SK-N-SH (cell line): Measurements from ENCODE around the gene GABRR2. TPM values are rescaled to one million over a fixed set of nuclear protein-coding genes. Genes with fewer than 3 reads are reported as not detected.

Source experiments
- CTCF ChIA-PET: fragments of 300-600, 350-600 bp; formaldehyde crosslinking; extraction: SDS; loops from one replicate; lab custom pipeline; 2021; lab: Yijun Ruan, JAX
- POLR2A ChIA-PET: fragments of 350-600 bp; sonication (Branson Sonifier 250); formaldehyde crosslinking; extraction: SDS; loops from one replicate; lab custom pipeline; 2020; ENCODE audit warnings: antibody characterized with exemption, inconsistent platforms; lab: Yijun Ruan, JAX
- DNase-seq: peaks from one replicate; pipeline ENCODE4 v3.0.0; 2012
- H2AFZ ChIP-seq: fragments of 200-600 bp; sonication (generic); 2 replicates; pipeline ENCODE4 v1.8.1; 2016; ENCODE audit warnings: antibody characterized with exemption, mild to moderate bottlenecking, low read depth
- H3F3A ChIP-seq: fragments of 200-600 bp; sonication (generic); replicated peaks from 2 replicates; pipeline ENCODE3; 2016; ENCODE audit warnings: antibody characterized with exemption, mild to moderate bottlenecking; ENCODE audit not compliant: insufficient read depth
- H3K27ac ChIP-seq, 2 experiments: fragments of 200-500 bp in 1 of 2; fragments of 200-600 bp in 1 of 2; sonication (Bioruptor generic) in 1 of 2; sonication (generic), shearing (Covaris generic) in 1 of 2; 2 replicates each; pipeline versions ENCODE4 v1.5.1 to v1.6.1; 2014 to 2016; ENCODE audit warnings: low read depth in 2 of 2, inconsistent platforms in 1 of 2, low read length in 1 of 2, mild to moderate bottlenecking in 1 of 2, mixed read lengths in 1 of 2
- H3K27me3 ChIP-seq: fragments of 200-600 bp; sonication (generic), shearing (Covaris generic); 2 replicates; pipeline ENCODE4 v1.6.1; 2016; ENCODE audit warnings: mixed run types; ENCODE audit not compliant: insufficient read depth
- H3K36me3 ChIP-seq, 2 experiments: fragments of 200-500 bp in 1 of 2; fragments of 200-600 bp in 1 of 2; sonication (Bioruptor generic) in 1 of 2; sonication (generic) in 1 of 2; replicated peaks in 1 of 2; 2 replicates each; pipeline versions ENCODE3 to v1.5.1; 2014 to 2016; ENCODE audit warnings: low read length in 1 of 2, mild to moderate bottlenecking in 1 of 2; ENCODE audit not compliant: insufficient read depth in 2 of 2, control insufficient read depth in 1 of 2
- H3K4me1 ChIP-seq, 2 experiments: fragments of 200-500 bp in 1 of 2; fragments of 200-600 bp in 1 of 2; sonication (Bioruptor generic) in 1 of 2; sonication (generic), shearing (Covaris generic) in 1 of 2; 2 replicates each; pipeline versions ENCODE4 v1.5.1 to v1.6.1; 2014 to 2016; ENCODE audit warnings: low read depth in 1 of 2, low read length in 1 of 2, mixed run types in 1 of 2; ENCODE audit not compliant: insufficient read depth in 2 of 2, control insufficient read depth in 1 of 2
- H3K4me2 ChIP-seq: fragments of 200-600 bp; sonication (generic), shearing (Covaris generic); 2 replicates; pipeline ENCODE4 v1.6.1; 2017; ENCODE audit warnings: mixed run types
- H3K4me3 ChIP-seq, 2 experiments: fragments of 200-500 bp in 1 of 2; fragments of 200-600 bp in 1 of 2; sonication (Bioruptor generic) in 1 of 2; sonication (generic), shearing (Covaris generic) in 1 of 2; 2 replicates each; pipeline versions ENCODE4 v1.5.1 to v1.8.1; 2014 to 2016; ENCODE audit warnings: low read depth in 2 of 2, inconsistent platforms in 1 of 2, low read length in 1 of 2, mild to moderate bottlenecking in 1 of 2, mixed read lengths in 1 of 2, moderate library complexity in 1 of 2
- H3K79me2 ChIP-seq: fragments of 200-600 bp; sonication (generic); 2 replicates; pipeline ENCODE4 v1.8.1; 2017; ENCODE audit warnings: mild to moderate bottlenecking; ENCODE audit not compliant: insufficient read depth
- H3K9ac ChIP-seq: fragments of 200-600 bp; sonication (generic); 2 replicates; pipeline ENCODE4 v1.6.1; 2017; ENCODE audit warnings: mixed run types
- H3K9me2 ChIP-seq: fragments of 200-600 bp; sonication (generic); 2 replicates; pipeline ENCODE4 v1.6.1; 2017; ENCODE audit warnings: mixed run types
- H3K9me3 ChIP-seq: fragments of 200-600 bp; sonication (generic); 2 replicates; pipeline ENCODE4 v1.6.1; 2017; ENCODE audit warnings: mixed run types, mild to moderate bottlenecking, moderate library complexity
- H4K20me1 ChIP-seq: fragments of 200-600 bp; sonication (generic); 2 replicates; pipeline ENCODE4 v1.6.1; 2017; ENCODE audit warnings: mild to moderate bottlenecking, mixed run types; ENCODE audit not compliant: insufficient read depth
- ELF1 ChIP-seq: IDR thresholded peaks from 2 replicates; pipeline ENCODE4 v1.4.0; 2012
- EP300 ChIP-seq, 2 experiments: IDR thresholded peaks; 2 replicates each; pipeline versions ENCODE4 v1.4.0 to v1.6.1; 2012; ENCODE audit warnings: borderline replicate concordance in 1 of 2, low read depth in 1 of 2, low read length in 1 of 2
- EZH2phosphoT487 ChIP-seq: fragments of 200-600 bp; sonication (generic); IDR thresholded peaks from 2 replicates; pipeline ENCODE4 v1.6.1; 2017; ENCODE audit warnings: low read depth, mixed run types, mild to moderate bottlenecking, antibody characterized with exemption, moderate library complexity, borderline replicate concordance
- FOSL2 ChIP-seq: IDR thresholded peaks from 2 replicates; pipeline ENCODE4 v1.4.0; 2012; ENCODE audit warnings: low read depth, mild to moderate bottlenecking, moderate library complexity, borderline replicate concordance
- GATA2 ChIP-seq: sonication (generic); formaldehyde crosslinking; IDR thresholded peaks from 2 replicates; pipeline ENCODE4 v1.5.0; 2020; ENCODE audit warnings: mild to moderate bottlenecking, missing genetic modification reagents
- JUND ChIP-seq: IDR thresholded peaks from 2 replicates; pipeline ENCODE4 v1.4.0; 2012
- MEF2A ChIP-seq: IDR thresholded peaks from 2 replicates; pipeline ENCODE4 v1.4.0; 2012; ENCODE audit warnings: low read depth, borderline replicate concordance
- MXI1 ChIP-seq: IDR thresholded peaks from 2 replicates; pipeline ENCODE4 v1.6.1; 2012; ENCODE audit warnings: mild to moderate bottlenecking, low read depth, low read length, improper control_type of control experiment
- NFIC ChIP-seq: IDR thresholded peaks from 2 replicates; pipeline ENCODE4 v1.4.0; 2012; ENCODE audit warnings: borderline replicate concordance
- RAD21 ChIP-seq: IDR thresholded peaks from 2 replicates; pipeline ENCODE4 v1.6.1; 2012; ENCODE audit warnings: mild to moderate bottlenecking, low read length
- RCOR1 ChIP-seq: fragments of 150-350 bp; IDR thresholded peaks from 2 replicates; pipeline ENCODE4 v1.6.1; 2017; ENCODE audit warnings: antibody characterized with exemption, low read length
- RFX5 ChIP-seq: IDR thresholded peaks from 2 replicates; pipeline ENCODE4 v1.6.1; 2012; ENCODE audit warnings: mild to moderate bottlenecking, improper control_type of control experiment, low read length
- SIN3A ChIP-seq: IDR thresholded peaks from 2 replicates; pipeline ENCODE4 v1.6.1; 2012; ENCODE audit warnings: low read depth, mild to moderate bottlenecking, low read length, moderate library complexity, borderline replicate concordance
- SMC3 ChIP-seq: IDR thresholded peaks from 2 replicates; pipeline ENCODE4 v1.6.1; 2012; ENCODE audit warnings: low read depth, low read length, improper control_type of control experiment
- TAF1 ChIP-seq: IDR thresholded peaks from 2 replicates; pipeline ENCODE4 v1.6.1; 2012; ENCODE audit warnings: low read depth, mild to moderate bottlenecking, low read length, moderate library complexity, borderline replicate concordance
- YY1 ChIP-seq: IDR thresholded peaks from 2 replicates; pipeline ENCODE4 v1.4.0; 2012; ENCODE audit warnings: low read depth, mild to moderate bottlenecking
- ZBTB33 ChIP-seq: IDR thresholded peaks from 2 replicates; pipeline ENCODE4 v1.4.0; 2012; ENCODE audit warnings: low read depth, borderline replicate concordance
- WGBS: methylation state at CpG from one replicate; pipeline ENCODE4 v1.1.6; 2017; ENCODE audit warnings: low lambda C conversion rate; 5-methylcytosine and 5-hydroxymethylcytosine counted together
- polyA plus RNA-seq, 3 experiments: library from polyadenylated mRNA; depleted of rRNA; stranded (reverse); fragments of >200 nt; gene quantifications; 2 replicates each; pipeline ENCODE4 v1.2.3, GENCODE V29; 2012
- TF ChIP-seq, protein P1 (sequence below): fragments of 150-350 bp; IDR thresholded peaks from 2 replicates; pipeline ENCODE4 v1.6.1; 2016; ENCODE audit warnings: mild to moderate bottlenecking, low read depth, low read length
- TF ChIP-seq, protein P2 (sequence below): IDR thresholded peaks from 2 replicates; pipeline ENCODE4 v1.4.0; 2012; ENCODE audit warnings: low read depth, borderline replicate concordance
- TF ChIP-seq, protein P3 (sequence below): fragments of 150-350 bp; IDR thresholded peaks from 2 replicates; pipeline ENCODE4 v1.6.1; 2017; ENCODE audit warnings: antibody characterized with exemption, low read length, low read depth, borderline replicate concordance
- TF ChIP-seq, protein P4 (sequence below): fragments of 200-600 bp; sonication (generic); IDR thresholded peaks from 2 replicates; pipeline ENCODE4 v1.6.1; 2017; ENCODE audit warnings: antibody characterized with exemption, mild to moderate bottlenecking, moderate library complexity

GABRR2 gene
- polyA plus RNA-seq, 1 of the 3 experiments (the other 2 are of a cell fraction) = 0.18 TPM

- no peak for TF ChIP-seq SMC3
- no peak for TF ChIP-seq MEF2A
- TF ChIP-seq YY1 = no peak
- TF ChIP-seq EP300 (IDR thresholded peaks at IDR 0.05; ENCODE audit: borderline replicate concordance in 1 of 2, low read depth in 1 of 2, low read length in 1 of 2) = no peak
- no peak for TF ChIP-seq FOSL2
- no peak for TF ChIP-seq SIN3A
- TF ChIP-seq MXI1 = no peak
- no peak for TF ChIP-seq TAF1
- TF ChIP-seq RFX5 = no peak
- no peaks in the 10 kb centered on the region for H3K36me3 ChIP-seq
- no peaks in the 10 kb centered on the region; the same call in 1 of the 2 replicates for H3K27me3 ChIP-seq
- H2AFZ ChIP-seq = no peak overlapping the region
- WGBS = 29% methylated on average over 5 of the region's 5 CpGs
- H3K27ac ChIP-seq = no peak overlapping the region
- ChIA-PET CTCF (interaction anchor here (1.1 kb wide), 1 partner anchor 230 kb away, joined by 4 read pairs; no protein-coding TSS in a partner anchor), POLR2A (no interaction called here)
- H3K9me2 ChIP-seq = no peaks in the 10 kb centered on the region
- H3F3A ChIP-seq = no peaks in the 10 kb centered on the region
- H4K20me1 ChIP-seq = no peaks in the 10 kb centered on the region
- no peaks in the 10 kb centered on the region for H3K9me3 ChIP-seq
- no peak overlapping the region for H3K9ac ChIP-seq
- H3K79me2 ChIP-seq = no peaks in the 10 kb centered on the region
- H3K4me2 ChIP-seq = no peak overlapping the region
- DNase-seq = no peak
- peaks cover 0 to 5% of the 10 kb centered on the region in 2 experiments; a peak in 1 of 4 replicates for H3K4me1 ChIP-seq
- H3K4me3 ChIP-seq = no peak overlapping the region
These were observed 102.6 kb downstream of the GABRR2 start for GRCh38 chr6:89212472-89212871.

- Histone ChIP-seq H3K27me3 (no peaks in the 10 kb centered on the region; the same call in 1 of the 2 replicates), H3K9me3 (no peaks in the 10 kb centered on the region), H3K36me3 (no peaks in the 10 kb centered on the region), H3K79me2 (no peaks in the 10 kb centered on the region), H3K9ac (no peak overlapping the region), H3K27ac (no peak overlapping the region), H4K20me1 (no peaks in the 10 kb centered on the region), H2AFZ (no peak overlapping the region), H3K9me2 (no peaks in the 10 kb centered on the region), H3K4me3 (no peak overlapping the region), H3K4me1 (peaks cover 0 to 5% of the 10 kb centered on the region in 2 experiments; a peak in 1 of 4 replicates), H3F3A (no peaks in the 10 kb centered on the region), H3K4me2 (no peak overlapping the region)
- ChIA-PET CTCF (interaction anchor here (0.6 to 1.1 kb wide), 3 partner anchors 18 to 34 kb away, joined by 3 to 4 read pairs (median 3); no protein-coding TSS in a partner anchor), POLR2A (no interaction called here)
- DNase-seq = no peak
- WGBS = 87% methylated on average over 6 of the region's 6 CpGs
- TF ChIP-seq, protein P1, sequence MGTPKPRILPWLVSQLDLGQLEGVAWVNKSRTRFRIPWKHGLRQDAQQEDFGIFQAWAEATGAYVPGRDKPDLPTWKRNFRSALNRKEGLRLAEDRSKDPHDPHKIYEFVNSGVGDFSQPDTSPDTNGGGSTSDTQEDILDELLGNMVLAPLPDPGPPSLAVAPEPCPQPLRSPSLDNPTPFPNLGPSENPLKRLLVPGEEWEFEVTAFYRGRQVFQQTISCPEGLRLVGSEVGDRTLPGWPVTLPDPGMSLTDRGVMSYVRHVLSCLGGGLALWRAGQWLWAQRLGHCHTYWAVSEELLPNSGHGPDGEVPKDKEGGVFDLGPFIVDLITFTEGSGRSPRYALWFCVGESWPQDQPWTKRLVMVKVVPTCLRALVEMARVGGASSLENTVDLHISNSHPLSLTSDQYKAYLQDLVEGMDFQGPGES = no peak
- TF ChIP-seq NFIC (no peak), EZH2phosphoT487 (no peak), MEF2A (no peak), GATA2 (no peak), SMC3 (no peak), YY1 (no peak), RFX5 (no peak), RAD21 (no peak), ELF1 (no peak), SIN3A (no peak), JUND (no peak), ZBTB33 (no peak), RCOR1 (no peak), FOSL2 (no peak)
- TF ChIP-seq, protein P2, sequence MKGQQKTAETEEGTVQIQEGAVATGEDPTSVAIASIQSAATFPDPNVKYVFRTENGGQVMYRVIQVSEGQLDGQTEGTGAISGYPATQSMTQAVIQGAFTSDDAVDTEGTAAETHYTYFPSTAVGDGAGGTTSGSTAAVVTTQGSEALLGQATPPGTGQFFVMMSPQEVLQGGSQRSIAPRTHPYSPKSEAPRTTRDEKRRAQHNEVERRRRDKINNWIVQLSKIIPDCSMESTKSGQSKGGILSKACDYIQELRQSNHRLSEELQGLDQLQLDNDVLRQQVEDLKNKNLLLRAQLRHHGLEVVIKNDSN = no peak
- TF ChIP-seq, protein P3, sequence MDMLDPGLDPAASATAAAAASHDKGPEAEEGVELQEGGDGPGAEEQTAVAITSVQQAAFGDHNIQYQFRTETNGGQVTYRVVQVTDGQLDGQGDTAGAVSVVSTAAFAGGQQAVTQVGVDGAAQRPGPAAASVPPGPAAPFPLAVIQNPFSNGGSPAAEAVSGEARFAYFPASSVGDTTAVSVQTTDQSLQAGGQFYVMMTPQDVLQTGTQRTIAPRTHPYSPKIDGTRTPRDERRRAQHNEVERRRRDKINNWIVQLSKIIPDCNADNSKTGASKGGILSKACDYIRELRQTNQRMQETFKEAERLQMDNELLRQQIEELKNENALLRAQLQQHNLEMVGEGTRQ = no peak
- TF ChIP-seq, protein P4, sequence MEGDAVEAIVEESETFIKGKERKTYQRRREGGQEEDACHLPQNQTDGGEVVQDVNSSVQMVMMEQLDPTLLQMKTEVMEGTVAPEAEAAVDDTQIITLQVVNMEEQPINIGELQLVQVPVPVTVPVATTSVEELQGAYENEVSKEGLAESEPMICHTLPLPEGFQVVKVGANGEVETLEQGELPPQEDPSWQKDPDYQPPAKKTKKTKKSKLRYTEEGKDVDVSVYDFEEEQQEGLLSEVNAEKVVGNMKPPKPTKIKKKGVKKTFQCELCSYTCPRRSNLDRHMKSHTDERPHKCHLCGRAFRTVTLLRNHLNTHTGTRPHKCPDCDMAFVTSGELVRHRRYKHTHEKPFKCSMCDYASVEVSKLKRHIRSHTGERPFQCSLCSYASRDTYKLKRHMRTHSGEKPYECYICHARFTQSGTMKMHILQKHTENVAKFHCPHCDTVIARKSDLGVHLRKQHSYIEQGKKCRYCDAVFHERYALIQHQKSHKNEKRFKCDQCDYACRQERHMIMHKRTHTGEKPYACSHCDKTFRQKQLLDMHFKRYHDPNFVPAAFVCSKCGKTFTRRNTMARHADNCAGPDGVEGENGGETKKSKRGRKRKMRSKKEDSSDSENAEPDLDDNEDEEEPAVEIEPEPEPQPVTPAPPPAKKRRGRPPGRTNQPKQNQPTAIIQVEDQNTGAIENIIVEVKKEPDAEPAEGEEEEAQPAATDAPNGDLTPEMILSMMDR = no peak
These were observed 105.6 kb downstream of the GABRR2 start for GRCh38 chr6:89209457-89209856.
